Prostate gland (tissue), 2 donors: ENCODE results near the gene ZNF557.

Experiments
- CTCF ChIP-seq, 4 experiments: fragments of 200-600 bp in 2 of 4; fragments of 450-650 bp in 2 of 4; sonication (generic) in 2 of 4; IDR thresholded peaks; 1 replicate in 3 of 4; 2 replicates in 1 of 4; pipeline ENCODE4 v1.5.1; 2016 to 2019; ENCODE audit warnings: antibody characterized with exemption in 4 of 4, mild to moderate bottlenecking in 2 of 4, moderate library complexity in 2 of 4
- POLR2A ChIP-seq: fragments of 450-650 bp; IDR thresholded peaks from one replicate; pipeline ENCODE4 v1.6.1; 2016; ENCODE audit warnings: antibody characterized with exemption, mild to moderate bottlenecking

- TF ChIP-seq POLR2A (peak; percentile 33), CTCF (IDR thresholded peaks at IDR 0.05) (peak in 1 of 4 experiments; percentile 2)
These were observed at the start of gene ZNF557 for GRCh38 chr19:7069042-7069903.
